Omental fat pad (tissue), 4 donors: ENCODE data around the gene MTMR10. TPM values are rescaled to one million over a fixed set of nuclear protein-coding genes. Genes with fewer than 3 reads are reported as not detected.

Source experiments
- ATAC-seq: fragments of 150-250 bp; one replicate; pipeline ENCODE4 v1.9.1; 2016; ENCODE audit warnings: mild to moderate bottlenecking, moderate library complexity; ENCODE audit not compliant: low FRiP score
- DNase-seq: peaks from one replicate; pipeline ENCODE4 v3.0.0-alpha.2; 2019; ENCODE audit warnings: low spot score
- CTCF ChIP-seq, 3 donors: fragments of 450-650 bp; IDR thresholded peaks; one replicate each; pipeline ENCODE4 v1.5.1; 2016 to 2017; ENCODE audit warnings: antibody characterized with exemption in 3 of 3, mild to moderate bottlenecking in 3 of 3, moderate library complexity in 2 of 3
- total RNA-seq, 4 donors: library from RNA; depleted of rRNA; stranded (reverse); fragments of >200 nt; gene quantifications; one replicate each; pipeline ENCODE4 v1.1.0, GENCODE V29; 2016

The MTMR10 gene
- total RNA-seq, 4 donors from 2014 or later = 40.6 to 70.0 (median 46.6) TPM

GRCh38 chr15:30943654-30944335, 47.6 kb downstream of the MTMR10 start:
- no peak for ATAC-seq
- no peak for DNase-seq
- no peak for TF ChIP-seq CTCF (IDR thresholded peaks at IDR 0.05)

GRCh38 chr15:30941520-30941919, 49.9 kb downstream of the MTMR10 start:
- TF ChIP-seq CTCF (IDR thresholded peaks at IDR 0.05) = no peak
- no peak for ATAC-seq
- DNase-seq = no peak

- TF ChIP-seq CTCF (IDR thresholded peaks at IDR 0.05) = no peak
- no peak for ATAC-seq
- DNase-seq = no peak
Observed at GRCh38 chr15:30940359-30940758, 51.1 kb downstream of the MTMR10 start.

- TF ChIP-seq CTCF (IDR thresholded peaks at IDR 0.05) = no peak
- DNase-seq (no peak), ATAC-seq (no peak)
Observed at GRCh38 chr15:30939161-30939560, 52.3 kb downstream of the MTMR10 start.

GRCh38 chr15:30933293-30933692, 58.1 kb downstream of the MTMR10 start:
- DNase-seq = no peak
- TF ChIP-seq CTCF (IDR thresholded peaks at IDR 0.05) = no peak
- ATAC-seq = no peak

GRCh38 chr15:30930422-30930821, 61.0 kb downstream of the MTMR10 start:
- ATAC-seq (no peak), DNase-seq (no peak)
- no peak for TF ChIP-seq CTCF (IDR thresholded peaks at IDR 0.05)

- ATAC-seq (no peak), DNase-seq (no peak)
- TF ChIP-seq CTCF (IDR thresholded peaks at IDR 0.05) = no peak
Observed at GRCh38 chr15:30929982-30930381, 61.4 kb downstream of the MTMR10 start.
